HG02840 (cell line): ENCODE data around the gene CCDC184.
A peak's percentile ranks its signal among the peaks of the same experiment; 100 is the strongest.

Experiments
- ATAC-seq: cut with Tn5 transposase; IDR thresholded peaks from one replicate; pipeline ENCODE4 v1.9.1; 2021; ENCODE audit warnings: mild to moderate bottlenecking, moderate library complexity, moderate number of reproducible peaks; ENCODE audit not compliant: unreplicated experiment, low FRiP score

CCDC184 gene

DNA sequence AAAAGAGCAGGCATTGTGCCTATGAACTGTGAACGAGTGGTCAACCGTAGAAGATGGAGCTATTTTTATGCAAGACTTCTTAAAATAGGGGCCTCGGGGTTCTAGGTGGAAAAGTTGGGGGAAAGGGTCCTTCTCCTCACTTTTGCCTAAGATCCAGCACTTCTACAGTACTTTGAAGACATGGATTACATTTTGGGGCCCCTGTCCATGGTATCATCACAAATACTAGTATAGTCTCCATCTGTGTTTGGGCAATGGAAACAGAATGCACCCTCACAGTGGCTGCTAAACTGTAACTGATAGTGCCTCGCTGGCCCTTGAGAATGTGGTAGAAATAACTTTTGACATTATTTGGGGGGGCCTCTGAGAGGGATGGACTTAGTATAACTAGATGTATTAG lies 5.5 kb upstream of the CCDC184 start:
- no peak for ATAC-seq

DNA sequence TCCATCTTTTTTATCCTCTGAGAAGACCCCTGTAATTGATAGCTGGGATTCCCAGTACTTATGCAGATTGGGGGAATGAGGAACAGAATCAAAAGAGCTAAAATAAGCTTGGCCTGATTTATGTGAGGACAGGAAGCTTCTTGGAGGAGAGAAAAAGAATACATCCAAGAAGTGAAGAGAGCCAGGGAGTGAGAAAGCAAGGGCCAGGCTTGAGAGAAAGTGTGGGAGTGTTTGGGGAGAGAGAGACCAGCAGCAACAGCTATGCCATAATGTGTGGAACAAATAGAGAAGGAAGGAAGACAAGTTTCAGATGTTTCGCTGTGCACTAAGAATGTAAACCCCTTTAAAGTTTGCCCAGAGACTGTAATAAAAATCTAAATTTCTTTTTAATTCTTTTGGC lies 4.0 kb upstream of the CCDC184 start:
- ATAC-seq, result no peak

DNA sequence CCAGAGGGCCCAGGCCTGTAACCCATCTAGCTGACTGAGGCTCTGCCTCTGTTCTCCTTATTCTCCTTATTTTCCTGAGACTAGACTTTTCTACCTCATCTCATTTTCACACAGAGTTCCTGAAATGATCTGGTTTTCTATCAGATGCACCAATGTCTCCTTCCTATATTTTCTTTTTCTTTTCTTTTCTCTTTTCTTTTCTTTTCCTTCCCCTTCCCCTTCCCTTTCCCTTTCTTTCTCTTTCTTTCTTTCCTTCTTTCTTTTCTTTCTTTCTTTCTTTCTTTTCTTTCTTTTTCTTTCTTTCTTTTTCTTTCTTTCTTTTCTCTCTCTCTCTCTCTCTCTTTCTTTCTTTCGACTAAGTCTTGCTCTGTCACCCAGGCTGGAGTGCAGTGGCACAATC lies 3.0 kb upstream of the CCDC184 start:
- ATAC-seq, result no peak

DNA sequence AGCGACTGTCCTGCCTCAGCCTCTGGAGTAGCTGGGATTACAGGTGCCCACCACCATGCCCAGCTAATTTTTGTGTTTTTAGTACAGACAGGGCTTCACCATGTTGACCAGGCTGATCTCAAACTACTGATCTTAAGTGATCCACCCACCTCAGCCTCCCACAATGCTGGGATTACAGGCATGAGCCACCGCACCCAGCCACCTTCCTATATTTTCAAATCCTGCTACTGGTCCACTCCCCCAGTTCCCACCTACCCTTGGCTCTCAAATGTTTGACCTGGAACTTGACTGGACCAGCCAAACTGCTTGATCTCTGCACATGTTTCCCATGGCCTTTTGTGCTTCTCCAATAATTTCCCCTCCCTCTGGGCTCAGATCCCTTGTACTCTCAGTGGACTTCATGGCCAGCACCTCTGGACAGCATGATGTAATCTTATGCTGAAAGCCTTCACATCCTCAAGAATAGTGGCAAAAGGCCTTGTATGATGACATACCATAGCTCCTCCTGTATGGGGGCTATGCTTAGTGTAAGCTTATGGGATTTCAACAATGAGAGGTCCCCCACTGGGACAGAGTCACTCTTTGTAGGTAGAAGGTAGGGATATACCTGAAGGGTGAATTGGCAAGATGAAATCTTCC lies 2.5 kb upstream of the CCDC184 start:
- no peak for ATAC-seq

DNA sequence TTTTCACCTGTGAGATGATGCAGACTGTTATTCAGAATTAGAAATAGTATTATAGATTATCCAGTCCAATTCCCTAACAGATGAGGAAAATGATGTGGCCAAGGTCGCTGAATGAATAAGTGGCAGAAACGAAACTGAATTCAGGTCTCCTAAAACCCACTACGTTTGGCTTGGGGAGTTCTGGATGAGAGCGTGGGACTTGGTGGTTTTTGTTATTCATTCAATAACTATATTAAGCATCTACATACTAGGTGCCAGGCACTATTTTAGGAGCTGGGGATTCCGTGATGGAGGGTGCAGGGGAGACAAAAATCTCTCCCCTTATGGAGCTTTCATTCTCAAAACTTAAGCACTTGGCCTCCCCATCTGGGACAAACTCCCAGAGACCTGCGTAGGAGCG lies 813 bp upstream of the CCDC184 start:
- ATAC-seq, result no peak

DNA sequence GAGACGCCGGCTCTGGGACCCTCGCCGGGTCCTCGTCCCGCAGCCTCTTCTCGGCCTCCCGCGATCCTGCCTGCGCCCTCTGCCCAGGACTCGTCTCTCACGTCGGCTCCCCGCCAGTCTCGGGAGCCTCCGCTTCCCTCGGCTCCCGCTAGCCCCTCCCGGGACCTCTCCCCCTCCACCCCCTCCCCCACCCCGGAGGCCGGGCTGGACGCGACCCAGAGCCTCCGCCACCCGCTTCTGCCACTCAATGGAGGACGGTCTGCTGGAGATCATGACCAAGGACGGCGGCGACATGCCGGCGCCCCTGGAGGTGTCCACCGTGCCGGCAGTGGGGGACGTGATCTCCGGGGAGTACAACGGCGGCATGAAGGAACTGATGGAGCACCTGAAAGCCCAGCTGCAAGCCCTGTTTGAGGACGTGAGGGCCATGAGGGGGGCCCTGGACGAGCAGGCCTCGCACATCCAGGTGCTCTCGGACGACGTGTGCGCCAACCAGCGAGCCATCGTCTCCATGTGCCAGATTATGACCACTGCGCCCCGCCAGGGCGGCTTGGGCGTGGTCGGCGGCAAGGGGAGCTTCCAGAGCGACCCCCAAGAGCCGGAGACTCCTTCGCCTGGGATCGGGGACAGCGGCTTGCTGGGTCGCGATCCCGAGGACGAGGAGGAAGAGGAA lies 568 bp downstream of the CCDC184 start:
- no peak for ATAC-seq

DNA sequence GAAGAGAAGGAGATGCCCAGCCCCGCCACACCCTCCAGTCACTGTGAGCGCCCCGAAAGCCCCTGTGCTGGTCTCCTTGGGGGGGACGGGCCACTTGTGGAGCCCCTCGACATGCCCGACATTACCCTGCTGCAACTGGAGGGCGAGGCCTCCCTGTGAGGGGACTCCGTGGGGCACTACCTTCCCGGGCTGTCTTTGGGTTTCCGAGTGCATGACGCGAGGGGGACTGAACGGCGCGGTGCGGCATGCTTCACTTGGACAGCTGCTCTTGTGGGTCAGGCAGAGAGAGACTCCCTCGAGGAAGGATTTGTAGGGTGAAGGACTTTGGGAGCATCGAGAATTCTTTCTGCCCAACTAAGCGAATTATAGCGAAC lies 1.1 kb downstream of the CCDC184 start:
- ATAC-seq, result no peak

DNA sequence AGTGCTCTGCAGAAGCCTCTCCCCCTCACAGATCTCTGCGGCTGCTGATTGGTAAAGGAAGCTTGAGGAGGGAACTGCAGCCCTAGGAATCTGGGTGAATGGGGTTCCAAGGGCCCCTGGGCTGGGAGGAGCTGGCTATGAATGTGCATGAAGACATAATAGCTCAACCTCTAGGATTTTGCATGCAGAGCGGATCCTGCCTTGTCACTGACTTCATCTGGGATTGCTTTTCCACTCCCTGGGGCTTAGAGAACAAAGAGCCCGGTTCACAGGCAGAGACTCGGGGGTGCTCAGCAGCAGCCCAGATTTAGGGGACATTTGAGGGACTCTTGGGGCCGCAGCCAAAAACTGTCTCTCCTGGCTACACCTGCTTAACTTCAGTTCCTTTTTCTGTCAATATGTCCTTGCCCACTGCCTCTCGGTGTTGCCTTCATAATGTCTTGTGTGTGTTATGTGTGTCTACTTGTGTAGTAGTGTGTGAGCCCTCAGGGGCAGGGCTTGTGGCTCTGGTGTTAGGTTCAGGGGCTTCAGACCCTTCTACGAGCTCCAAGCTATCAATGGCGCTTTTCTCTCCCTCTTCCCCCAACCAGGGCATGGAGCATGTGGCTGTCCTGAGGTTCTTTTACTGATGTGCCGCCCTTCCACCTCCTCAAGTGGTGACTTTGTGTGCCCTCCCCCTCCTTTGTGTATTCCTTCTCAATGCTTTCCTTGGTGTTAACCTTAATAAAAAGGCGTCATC lies 1.9 kb downstream of the CCDC184 start:
- no peak for ATAC-seq

DNA sequence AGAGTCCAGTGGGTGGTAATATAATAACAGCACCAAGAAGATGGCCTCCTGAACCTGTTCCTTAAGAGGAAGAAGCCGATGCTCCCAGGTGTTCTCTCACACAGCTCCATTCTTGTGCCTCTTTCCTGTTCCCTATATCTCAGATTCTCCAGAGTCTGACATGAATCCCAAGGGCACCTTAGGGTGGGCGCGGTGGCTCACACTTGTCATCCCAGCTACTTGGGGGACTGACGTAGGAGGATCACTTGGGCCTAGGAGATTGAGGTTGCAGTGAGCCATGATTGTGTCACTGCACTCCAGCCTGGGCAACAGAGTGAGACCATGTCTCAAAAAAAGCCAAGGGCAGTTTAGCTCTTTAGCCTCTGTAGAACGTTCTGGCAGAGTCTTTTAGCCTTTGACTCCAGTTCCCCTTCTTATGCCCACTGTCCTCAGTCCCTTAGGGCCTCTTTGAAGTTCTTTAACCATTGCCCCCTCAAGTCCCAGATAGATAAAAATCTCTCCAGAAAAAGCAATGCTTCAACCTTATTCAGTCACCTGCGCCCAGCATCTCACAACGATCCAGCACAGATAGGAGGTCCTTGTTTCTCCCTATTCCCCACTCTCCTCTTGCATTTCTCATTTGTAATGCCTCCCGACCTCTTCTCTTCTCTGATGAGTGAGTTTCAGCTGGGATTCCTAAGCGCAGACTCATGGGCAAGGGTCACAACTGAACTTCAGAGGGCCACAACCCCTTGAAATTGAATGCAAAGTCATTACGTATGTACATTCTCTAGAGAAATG lies 4.7 kb downstream of the CCDC184 start:
- ATAC-seq, result no peak

DNA sequence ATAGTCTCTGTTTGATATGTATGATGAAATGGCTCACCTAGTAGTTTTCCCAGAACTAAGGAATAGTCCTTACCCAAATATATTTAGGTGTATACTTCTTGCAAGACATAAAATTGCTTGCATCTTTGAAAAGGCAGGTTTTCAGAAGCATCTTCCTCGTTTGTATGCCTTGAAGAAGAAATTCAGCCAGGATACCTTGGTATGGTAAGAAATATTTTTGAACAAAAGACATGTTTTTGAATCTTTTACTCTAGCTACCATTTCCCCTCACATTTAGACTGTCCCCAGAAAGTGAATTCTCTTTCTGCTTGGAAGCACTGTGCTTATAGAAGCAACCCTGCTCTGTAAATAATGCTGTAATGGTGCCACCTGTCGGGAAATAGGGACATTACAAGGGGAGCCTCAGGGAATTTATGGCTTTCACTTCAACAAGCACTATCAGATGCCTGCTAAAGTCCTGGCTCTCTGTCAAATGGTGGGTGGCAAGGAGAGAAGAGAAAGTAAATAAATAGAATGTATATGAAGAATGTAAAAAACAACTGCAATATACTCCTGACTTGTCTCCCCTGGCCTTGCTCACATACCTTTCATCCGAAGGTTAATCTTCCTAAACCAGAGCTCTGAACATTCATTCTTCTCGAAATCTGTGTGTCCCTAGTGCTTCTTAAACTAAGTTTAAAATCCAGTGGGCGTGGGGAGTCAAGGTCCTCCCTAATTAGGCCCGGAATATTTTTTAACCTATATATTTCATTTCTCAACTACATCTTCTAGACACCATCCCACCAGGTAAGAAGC lies 6.1 kb downstream of the CCDC184 start:
- ATAC-seq, result peak; percentile 63

DNA sequence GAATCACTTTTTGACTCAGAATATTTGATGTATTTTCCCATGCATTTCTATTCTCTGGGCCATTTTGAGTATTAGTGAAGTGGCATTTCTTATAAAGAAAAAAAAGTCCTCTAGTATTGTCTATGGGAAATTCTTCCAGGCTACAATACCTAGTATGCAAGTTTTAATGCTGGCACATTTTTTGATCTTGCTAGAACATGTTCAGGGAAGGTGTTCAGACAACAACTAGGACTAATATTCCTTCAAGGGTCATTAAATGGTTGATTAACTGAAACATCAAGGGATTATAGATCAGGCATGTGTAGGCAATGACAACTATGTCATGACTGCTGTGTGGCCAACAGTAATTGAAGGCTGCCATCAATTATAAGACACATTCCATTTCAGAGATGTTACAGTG lies 7.7 kb downstream of the CCDC184 start:
- ATAC-seq, result no peak

DNA sequence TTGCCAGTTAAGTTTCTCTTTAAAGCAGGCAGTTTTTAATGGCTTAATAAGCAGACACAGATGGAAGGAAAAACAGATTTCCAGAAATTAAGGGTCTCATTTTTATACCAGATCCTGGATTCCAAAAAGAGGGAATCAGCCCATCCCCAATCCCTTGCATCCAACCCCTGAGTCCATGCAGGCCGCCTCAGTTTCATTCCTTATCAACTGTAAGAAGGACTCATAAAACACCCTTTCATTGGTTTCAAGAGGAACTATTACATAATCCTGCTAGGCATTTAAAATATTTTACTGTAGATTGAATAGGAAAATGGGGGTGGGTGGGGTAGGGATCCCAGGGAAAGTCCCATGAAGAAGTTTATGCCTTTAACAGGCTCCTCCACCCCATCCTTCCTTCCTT lies 9.4 kb downstream of the CCDC184 start:
- ATAC-seq, result no peak

DNA sequence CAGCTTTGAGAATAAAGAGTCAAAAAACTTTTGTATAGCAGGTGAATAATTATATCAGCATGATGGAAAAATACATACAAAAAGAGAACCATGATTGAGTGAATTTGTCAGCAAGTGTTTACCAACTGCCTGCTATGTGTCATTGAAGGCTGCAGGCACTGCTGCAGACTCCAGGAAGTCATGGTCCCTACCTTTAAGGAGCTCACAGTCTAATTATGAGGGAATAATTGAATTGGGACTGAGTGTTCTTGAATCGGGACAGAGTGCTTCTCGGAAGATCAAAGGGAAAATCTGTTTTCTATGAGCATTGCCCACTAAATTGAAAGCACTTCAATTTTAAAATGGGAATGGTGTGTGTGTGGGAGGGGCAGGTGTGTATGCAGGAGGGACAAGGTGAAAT lies 10.2 kb downstream of the CCDC184 start:
- no peak for ATAC-seq

DNA sequence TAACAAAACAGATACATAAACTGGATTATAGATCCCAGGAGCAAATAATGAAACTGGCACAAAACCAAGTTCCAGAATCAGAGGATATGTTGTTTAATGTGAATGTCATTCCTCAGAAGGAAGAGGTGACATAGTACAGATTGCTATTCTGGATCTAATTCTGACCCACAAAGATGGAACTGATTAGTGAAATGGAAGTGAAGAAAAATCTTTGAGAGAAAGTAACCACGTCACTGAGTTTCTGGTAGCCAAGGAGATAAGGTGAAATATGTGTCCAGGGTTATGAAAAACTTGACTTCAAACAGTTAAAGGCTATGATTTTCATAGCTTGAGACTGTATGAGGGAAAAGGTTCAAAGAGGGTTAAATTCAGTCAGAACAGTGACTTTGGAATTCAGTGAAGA lies 11.4 kb downstream of the CCDC184 start:
- no peak for ATAC-seq

DNA sequence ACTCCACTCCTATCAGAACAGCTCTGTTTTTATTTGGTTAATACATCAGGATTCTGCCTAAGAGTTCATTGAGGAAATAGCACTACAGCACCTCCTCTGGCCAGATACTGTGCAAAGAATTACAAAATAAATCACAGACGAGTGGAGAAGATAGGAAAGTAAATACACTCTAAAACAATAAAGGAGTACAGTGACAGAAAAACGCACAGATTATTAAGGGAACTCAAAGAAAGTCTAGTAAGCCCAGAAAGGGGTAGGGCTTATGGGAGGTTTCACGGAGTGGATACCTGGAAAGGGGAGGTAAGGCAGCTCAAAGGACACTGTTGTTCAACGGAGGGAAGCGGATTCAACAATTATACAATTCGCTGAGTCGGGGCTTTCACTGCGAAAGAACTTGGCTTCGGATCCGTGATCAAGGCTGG lies 14.1 kb downstream of the CCDC184 start:
- ATAC-seq, result peak; percentile 14

DNA sequence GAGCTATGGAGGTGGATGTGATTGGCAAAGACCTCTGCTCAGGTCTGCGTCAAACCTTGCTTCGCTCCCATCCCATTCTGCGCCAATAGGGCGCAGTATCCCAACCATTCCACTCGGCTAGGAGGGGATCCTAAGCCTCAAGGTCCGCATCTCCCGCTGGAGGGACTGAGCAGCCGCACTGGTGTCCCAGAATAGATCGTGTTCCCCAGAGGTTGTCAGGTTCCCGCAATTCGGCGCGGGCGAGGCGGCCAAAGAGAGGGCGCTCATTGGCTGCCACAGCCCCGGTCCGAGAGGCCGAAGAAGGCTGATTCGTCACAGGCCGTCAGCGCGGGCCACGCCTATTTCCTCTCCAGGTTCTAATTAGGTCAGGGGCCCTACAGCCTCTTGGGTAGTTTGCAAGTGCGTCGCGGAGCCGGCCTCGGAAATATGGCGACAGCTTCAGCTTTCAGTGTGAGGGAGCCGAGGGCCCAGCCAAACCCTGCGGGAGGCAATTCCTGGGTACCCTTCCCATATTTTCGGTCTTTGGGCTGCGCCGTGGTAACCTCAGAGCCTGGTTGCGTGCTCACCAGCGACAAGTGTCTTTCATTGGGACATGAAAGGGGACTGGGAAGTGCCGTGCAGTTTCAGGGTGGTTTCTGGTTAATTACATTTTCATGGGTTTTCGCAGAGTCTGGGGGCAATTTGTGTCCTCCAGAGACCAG lies 14.7 kb downstream of the CCDC184 start:
- ATAC-seq, result peak; percentile 99

DNA sequence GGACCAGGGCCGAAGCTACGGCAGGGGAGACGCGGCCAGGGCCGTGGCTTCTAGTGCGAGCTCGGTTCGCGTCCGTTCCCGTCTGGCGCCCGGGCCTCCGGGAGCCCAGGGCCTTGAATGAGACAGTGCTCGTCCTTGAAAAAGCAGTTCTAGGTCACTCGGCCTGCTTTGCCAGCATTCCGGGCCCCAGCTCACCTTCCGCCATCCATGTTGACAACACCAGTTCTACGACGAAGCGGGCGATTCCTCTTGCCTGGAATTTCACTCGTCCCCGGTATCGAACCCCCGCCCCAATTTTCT lies 15.2 kb downstream of the CCDC184 start:
- peak; percentile 19 for ATAC-seq

DNA sequence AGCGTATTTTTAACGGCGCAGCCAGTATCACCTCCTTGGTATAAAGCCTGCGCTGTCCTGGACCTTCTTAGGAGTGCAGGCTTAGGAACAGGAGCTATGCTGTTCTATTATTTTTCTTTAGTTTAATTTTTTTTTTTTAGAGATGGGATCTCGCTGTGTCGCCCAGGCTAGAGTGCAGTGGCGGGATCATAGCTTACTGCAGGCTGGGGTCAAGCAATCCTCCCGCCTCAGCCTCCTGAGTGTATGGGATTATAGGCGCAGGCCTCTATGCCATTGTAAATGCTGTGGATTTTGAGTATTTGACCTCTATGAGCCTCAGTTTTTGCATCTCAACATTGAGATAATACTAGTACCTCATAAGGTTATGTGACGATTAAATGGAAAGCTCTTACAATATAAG lies 15.5 kb downstream of the CCDC184 start:
- no peak for ATAC-seq

DNA sequence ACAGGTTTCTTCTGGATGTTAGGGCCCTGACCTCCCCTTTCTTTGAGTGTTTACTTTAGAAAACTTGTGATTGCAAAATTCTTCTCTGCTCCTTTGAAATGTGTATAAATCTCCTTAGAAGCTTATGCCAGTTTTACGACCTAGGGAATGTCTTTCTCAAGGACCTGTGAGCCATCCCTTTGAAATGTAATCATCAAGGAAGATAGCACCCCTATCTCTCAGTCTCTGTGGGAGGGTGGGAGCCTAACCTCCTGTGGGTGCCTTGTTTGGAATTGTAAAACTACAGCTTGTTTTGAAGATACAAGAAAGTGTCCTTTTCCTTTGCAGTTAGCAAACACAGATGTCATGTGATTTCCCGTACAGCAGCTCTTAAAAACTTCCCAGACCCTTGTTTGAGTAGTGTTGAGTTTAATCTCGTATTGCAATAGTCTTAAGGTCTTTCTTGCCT lies 16.4 kb downstream of the CCDC184 start:
- no peak for ATAC-seq

DNA sequence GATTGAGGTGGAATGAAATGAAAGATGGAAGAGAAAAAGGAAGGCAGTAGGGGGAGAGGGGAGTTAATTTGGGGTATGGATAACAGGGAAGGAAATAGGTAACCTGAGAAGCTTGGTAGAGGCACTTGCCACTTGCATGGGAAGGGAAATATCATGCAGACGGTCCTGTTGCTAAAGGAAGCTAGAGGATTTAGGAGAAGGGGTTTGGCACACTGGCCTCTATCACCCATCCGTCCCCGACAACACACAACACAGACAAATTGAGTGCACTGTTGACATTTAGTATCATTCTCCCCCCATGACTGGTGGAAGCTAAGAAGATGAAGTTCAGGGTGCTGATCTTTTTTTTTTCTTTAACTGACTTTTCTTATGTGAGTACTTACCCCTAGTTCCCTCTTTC lies 17.6 kb downstream of the CCDC184 start:
- ATAC-seq, result no peak
